A549 (cell line): ENCODE data around the gene PRKAG2.

Source experiments
- CBX2 ChIP-seq: fragments of 200-600 bp; sonication (generic); IDR thresholded peaks from 2 replicates; pipeline ENCODE4 v1.6.1; 2016; ENCODE audit warnings: low read depth, mild to moderate bottlenecking, borderline replicate concordance
- CHD4 ChIP-seq: fragments of 200-600 bp; sonication (generic); IDR thresholded peaks from 2 replicates; pipeline ENCODE4 v1.6.1; 2016; ENCODE audit warnings: antibody characterized with exemption, mild to moderate bottlenecking, borderline replicate concordance
- EP300 ChIP-seq, 2 experiments: fragments of >200 bp; sonication (Bioruptor Twin); formaldehyde crosslinking; IDR thresholded peaks; 2 replicates in 1 of 2; 3 replicates in 1 of 2; pipeline ENCODE4 v1.6.1; 2016 to 2017
- KDM1A ChIP-seq: fragments of 200-600 bp; sonication (generic); IDR thresholded peaks from 2 replicates; pipeline ENCODE4 v1.6.1; 2016; ENCODE audit warnings: low read depth, mild to moderate bottlenecking
- NR3C1 ChIP-seq: fragments of >200 bp; sonication (Bioruptor Twin); formaldehyde crosslinking; IDR thresholded peaks from 3 replicates; pipeline ENCODE4 v1.6.1; 2017
- POLR2A ChIP-seq: IDR thresholded peaks from 2 replicates; pipeline ENCODE4 v1.6.1; 2012; ENCODE audit warnings: mild to moderate bottlenecking, low read length
- POLR2AphosphoS2 ChIP-seq: conservative IDR thresholded peaks from 2 replicates; pipeline ENCODE4 v1.6.1; 2012; ENCODE audit warnings: low read length, improper control_type of control experiment, inconsistent platforms
- RAD21 ChIP-seq, 2 experiments: fragments of >200 bp in 1 of 2; sonication (Bioruptor Twin) in 1 of 2; formaldehyde crosslinking in 1 of 2; IDR thresholded peaks in 1 of 2; conservative IDR thresholded peaks in 1 of 2; 2 replicates in 1 of 2; 3 replicates in 1 of 2; pipeline ENCODE4 v1.6.1; 2012 to 2018; ENCODE audit warnings: inconsistent platforms in 1 of 2
- RNF2 ChIP-seq: fragments of 200-600 bp; sonication (generic); IDR thresholded peaks from 2 replicates; pipeline ENCODE4 v1.6.1; 2016; ENCODE audit warnings: low read depth, mild to moderate bottlenecking, antibody characterized with exemption, moderate library complexity, borderline replicate concordance
- ZC3H11A ChIP-seq: fragments of 450-650 bp; IDR thresholded peaks from 2 replicates; pipeline ENCODE4 v1.6.1; 2014; ENCODE audit warnings: antibody characterized with exemption, mild to moderate bottlenecking
- ZFP36 ChIP-seq: fragments of 450-650 bp; IDR thresholded peaks from 2 replicates; pipeline ENCODE4 v1.6.1; 2014; ENCODE audit warnings: borderline replicate concordance; ENCODE audit not compliant: partially characterized antibody
- ZNF302 ChIP-seq: fragments of 250-450 bp; sonication (Bioruptor Pico); IDR thresholded peaks from 2 replicates; pipeline ENCODE4 v1.9.0; 2021; ENCODE audit warnings: inconsistent platforms, mild to moderate bottlenecking, moderate library complexity
- TF ChIP-seq, protein P1 (sequence below): fragments of >200 bp; sonication (Bioruptor Twin); formaldehyde crosslinking; IDR thresholded peaks from 3 replicates; pipeline ENCODE4 v1.5.1; 2016

DNA sequence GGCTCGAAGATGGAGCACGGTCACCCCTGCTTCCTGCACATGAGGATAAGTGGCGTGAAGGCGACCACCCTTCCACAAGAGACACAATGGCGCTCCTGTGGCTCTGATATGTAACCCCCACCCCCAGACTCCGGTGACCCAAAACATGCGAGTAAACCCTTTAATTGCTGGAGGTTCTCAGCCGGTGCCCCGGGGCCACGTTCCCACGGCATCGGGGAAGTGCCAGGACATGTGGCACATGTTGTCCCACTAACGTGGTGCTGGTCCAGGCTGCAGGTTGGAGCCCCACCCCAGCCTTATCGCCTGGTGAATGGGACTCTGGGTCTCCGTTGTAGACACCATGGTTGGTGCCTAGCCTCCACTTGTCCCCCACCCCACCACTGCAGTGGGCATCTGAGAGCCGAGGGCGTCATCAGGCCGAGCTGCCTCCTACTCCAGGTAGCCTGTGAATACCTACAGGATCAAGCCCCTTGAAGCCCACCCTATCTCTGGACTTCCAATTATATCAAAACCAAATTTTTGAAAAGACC lies 132.8 kb downstream of the PRKAG2 start:
- no peak for TF ChIP-seq RAD21 (conservative IDR thresholded peaks at IDR 0.05 in 1 of 2, IDR thresholded peaks at IDR 0.05 in 1 of 2)
- TF ChIP-seq ZFP36 = no peak
- no peak for TF ChIP-seq POLR2AphosphoS2
- TF ChIP-seq ZC3H11A = no peak
- no peak for TF ChIP-seq EP300 (IDR thresholded peaks at IDR 0.05)
- TF ChIP-seq, protein P1, sequence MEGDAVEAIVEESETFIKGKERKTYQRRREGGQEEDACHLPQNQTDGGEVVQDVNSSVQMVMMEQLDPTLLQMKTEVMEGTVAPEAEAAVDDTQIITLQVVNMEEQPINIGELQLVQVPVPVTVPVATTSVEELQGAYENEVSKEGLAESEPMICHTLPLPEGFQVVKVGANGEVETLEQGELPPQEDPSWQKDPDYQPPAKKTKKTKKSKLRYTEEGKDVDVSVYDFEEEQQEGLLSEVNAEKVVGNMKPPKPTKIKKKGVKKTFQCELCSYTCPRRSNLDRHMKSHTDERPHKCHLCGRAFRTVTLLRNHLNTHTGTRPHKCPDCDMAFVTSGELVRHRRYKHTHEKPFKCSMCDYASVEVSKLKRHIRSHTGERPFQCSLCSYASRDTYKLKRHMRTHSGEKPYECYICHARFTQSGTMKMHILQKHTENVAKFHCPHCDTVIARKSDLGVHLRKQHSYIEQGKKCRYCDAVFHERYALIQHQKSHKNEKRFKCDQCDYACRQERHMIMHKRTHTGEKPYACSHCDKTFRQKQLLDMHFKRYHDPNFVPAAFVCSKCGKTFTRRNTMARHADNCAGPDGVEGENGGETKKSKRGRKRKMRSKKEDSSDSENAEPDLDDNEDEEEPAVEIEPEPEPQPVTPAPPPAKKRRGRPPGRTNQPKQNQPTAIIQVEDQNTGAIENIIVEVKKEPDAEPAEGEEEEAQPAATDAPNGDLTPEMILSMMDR = no peak
- no peak for TF ChIP-seq RNF2
- no peak for TF ChIP-seq POLR2A
- TF ChIP-seq CBX2 = no peak
- no peak for TF ChIP-seq KDM1A
- TF ChIP-seq NR3C1 = no peak
- no peak for TF ChIP-seq CHD4
- no peak for TF ChIP-seq ZNF302 (CRISPR knock-in tag)
